GM21528 (cell line): Measurements from ENCODE around the gene ZNF592.

ENCODE experiments used
- ATAC-seq: cut with Tn5 transposase; IDR thresholded peaks from one replicate; pipeline ENCODE4 v1.9.1; 2021; ENCODE audit warnings: mild to moderate bottlenecking, moderate library complexity; ENCODE audit not compliant: unreplicated experiment, low FRiP score

The ZNF592 gene

GRCh38 chr15:84824260-84825007, 76.0 kb downstream of the ZNF592 start:
- no peak for ATAC-seq

GRCh38 chr15:84826369-84826823, 78.0 kb downstream of the ZNF592 start:
- no peak for ATAC-seq

GRCh38 chr15:84827246-84827645, 78.9 kb downstream of the ZNF592 start:
- no peak for ATAC-seq

DNA sequence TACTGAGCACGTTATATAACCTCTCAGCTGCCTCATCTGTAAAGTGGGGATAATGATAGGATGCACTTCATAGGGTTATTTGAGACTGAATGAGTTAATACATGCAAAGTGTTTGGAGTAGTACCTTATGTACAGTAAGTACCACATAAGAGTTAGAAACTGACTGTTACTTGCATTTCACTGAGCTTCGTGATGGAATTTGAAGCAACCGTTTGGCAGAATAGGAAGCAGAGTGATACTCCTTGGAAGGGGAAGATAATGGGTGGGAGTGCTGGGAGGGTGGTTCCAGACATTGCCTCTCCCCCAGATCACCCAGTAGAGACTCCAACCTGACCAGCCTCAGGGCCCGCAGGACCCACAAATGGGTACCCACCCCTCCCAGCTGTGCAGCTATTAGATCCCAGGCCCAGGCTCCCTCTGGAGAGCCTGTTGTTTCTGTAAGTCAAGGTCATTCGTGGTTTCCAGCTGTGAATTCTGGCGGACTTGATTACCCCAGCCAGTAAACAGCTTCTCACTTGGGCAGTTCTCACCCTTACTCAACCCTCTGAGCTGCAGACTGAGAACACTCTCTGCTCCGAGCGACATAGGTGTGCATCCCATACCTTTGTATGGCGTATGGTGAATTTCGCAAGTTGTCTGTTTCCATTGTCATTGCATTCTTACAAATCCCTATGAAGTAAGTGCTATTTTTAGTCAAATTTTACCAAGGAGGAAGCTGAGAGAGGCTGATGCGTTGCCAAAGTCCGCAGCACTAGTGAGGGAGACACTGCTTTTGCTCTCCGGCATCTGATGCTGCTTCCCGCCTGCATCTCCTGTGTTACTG, 79.9 kb downstream of the ZNF592 start:
- no peak for ATAC-seq

DNA sequence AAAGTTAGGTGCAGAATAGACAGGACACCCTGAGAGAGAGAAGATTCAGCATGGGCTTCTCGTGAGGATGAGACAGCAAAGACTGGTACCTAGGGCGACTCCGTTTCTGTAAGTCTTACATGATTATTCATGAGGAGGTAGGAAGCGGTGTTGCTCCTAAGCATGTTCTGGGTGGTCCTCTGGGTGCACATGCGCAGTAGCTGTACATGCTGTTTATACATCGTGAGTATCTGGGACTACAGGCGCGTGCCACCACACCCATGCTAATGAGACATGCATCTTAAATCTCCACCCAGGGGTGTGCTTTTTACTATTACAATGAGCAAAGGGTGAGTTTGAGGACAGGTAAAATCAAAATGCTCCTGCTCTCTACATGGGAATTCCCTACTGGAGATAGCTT, 81.0 kb downstream of the ZNF592 start:
- no peak for ATAC-seq

DNA sequence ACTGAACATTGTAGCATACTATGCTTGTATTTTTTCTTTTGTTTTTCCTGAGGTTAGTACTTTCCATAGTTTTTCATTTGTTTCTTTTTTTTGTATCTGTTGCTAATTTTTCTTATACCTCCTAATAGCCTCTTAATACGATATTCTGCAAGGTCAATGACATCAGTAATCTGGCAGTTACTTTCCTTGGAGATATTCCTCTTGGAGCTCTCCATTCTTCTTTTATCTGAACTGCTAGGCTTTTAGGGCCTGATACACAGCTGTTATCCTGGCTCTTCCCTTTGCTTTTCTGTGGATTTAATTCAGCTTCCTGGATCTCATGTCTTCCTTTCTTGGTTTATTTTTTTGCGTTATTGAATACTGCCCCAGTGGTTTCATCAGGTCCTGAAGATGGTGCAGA, 81.6 kb downstream of the ZNF592 start:
- no peak for ATAC-seq

- no peak for ATAC-seq
Measured at GRCh38 chr15:84831028-84831427, 82.6 kb downstream of the ZNF592 start.

- no peak for ATAC-seq
Measured at GRCh38 chr15:84831613-84832012, 83.2 kb downstream of the ZNF592 start.

DNA sequence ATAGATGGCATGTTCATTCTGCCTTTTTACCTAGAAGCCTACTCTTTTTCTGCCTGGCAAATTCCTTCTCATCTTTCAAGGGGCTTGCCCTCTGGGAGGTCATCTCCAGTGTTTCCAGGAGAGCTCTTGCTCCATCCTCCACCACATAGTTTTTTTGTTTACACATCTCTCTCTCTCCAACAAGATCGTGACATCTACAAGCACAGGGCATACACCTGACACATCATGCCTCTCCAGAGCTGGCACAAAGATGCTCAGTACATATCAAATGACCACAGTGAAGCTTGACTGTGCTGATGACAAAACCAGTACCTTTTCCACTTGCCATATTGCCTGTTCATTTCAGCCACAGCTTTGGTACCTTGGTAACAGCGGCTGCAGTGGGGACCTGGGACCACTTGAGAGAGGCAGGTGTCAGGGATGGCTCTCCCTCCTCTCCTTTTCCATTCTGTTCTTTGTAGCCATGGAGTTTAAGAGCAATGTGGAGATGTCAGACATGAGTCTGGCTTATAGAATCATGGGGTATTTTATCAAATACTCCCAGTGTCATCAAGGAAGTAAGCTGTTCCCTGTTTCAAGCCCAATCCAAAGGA, 84.2 kb downstream of the ZNF592 start:
- ATAC-seq = no peak

GRCh38 chr15:84833447-84834228, 85.2 kb downstream of the ZNF592 start:
- no peak for ATAC-seq

GRCh38 chr15:84834229-84834955, 86.0 kb downstream of the ZNF592 start:
- ATAC-seq = no peak

DNA sequence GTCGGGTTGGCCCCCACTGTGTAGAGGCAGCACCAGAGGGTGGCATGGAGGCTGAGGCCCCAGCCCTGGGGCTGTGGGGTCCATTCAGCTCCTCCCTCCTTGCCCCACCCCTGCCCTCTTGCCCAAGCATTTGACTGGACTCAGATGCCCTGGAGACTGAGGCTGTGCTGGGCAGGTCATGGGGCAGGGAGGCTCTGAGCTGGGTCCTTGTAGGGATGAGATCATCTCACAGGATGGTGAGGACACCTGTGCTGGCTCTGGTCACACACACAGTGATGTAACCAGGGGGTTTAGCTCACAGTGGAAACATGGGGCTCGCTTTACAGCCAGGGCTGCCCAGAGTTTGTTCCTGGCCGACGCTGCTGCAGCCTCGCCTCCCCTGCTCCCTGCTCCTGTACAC, 86.6 kb downstream of the ZNF592 start:
- no peak for ATAC-seq

DNA sequence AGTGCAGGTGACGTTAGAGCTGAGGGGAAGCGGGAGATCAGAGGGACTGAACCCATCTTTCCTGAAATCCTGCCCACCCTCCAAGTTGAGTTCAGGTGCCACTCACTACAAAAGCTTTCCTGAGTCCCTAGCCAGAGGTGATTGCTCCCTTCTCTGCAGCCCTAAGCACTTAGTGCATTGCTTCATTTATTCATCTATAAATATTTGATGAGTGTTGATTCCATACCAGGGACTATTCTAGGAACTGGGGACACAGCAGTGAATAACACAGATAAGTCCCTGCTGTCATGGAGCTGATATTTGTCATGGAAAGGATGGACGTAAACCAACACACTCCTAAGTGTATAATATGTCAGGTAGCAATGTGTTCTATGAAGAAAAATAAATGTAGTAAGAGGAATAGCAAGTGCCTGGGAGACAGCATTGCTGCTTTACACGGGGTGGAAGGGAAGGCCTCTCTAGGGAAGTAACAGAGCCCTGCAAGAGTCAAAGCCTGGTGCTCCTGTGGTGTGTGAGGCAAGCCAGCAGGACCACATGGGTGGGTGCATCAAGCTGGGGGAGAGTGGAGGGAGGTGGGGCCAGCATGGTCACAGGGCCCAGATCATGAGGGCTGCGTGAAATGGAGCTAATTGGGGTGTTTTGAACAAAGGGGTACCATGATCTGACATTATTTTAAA, 87.4 kb downstream of the ZNF592 start:
- ATAC-seq = no peak

GRCh38 chr15:84836844-84837243, 88.5 kb downstream of the ZNF592 start:
- ATAC-seq = no peak

GRCh38 chr15:84839714-84840113, 91.3 kb downstream of the ZNF592 start:
- ATAC-seq = no peak

- ATAC-seq = no peak
Measured at GRCh38 chr15:84840255-84840654, 91.9 kb downstream of the ZNF592 start.

GRCh38 chr15:84840741-84841429, 92.5 kb downstream of the ZNF592 start:
- no peak for ATAC-seq

GRCh38 chr15:84842781-84843180, 94.4 kb downstream of the ZNF592 start:
- ATAC-seq = no peak

DNA sequence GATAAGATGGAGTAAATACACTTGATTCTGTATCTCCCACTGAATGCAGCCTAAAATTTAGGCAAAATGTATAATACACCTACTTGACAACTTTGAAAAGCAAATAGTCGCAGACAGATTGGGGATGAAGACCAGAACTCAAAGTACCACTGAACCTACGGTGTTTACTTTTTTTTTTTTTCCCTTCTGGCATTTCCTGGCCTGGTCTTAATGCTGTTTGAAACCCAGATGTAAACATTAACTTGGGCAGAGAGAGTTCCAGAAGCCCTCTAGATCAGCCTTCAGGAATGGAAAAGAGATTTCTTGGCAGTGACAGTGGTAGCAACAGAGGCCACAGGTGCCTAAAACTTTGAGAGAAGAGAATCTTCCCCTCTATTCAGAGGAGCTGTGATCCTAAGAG, 96.6 kb downstream of the ZNF592 start:
- no peak for ATAC-seq
